Keratinocyte (primary cell): ENCODE results near the gene DMXL1.

Source experiments
- CTCF ChIP-seq, 3 experiments: IDR thresholded peaks in 1 of 3; conservative IDR thresholded peaks in 1 of 3; optimal IDR thresholded peaks in 1 of 3; 2 replicates in 2 of 3; 3 replicates in 1 of 3; pipeline versions ENCODE3 to v1.5.1; 2011; ENCODE audit warnings: low read length in 3 of 3, mild to moderate bottlenecking in 3 of 3, moderate library complexity in 2 of 3, control low read depth in 1 of 3, inconsistent platforms in 1 of 3; ENCODE audit not compliant: insufficient read depth in 2 of 3; ENCODE audit errors: extremely low read depth in 1 of 3
- EZH2 ChIP-seq: IDR thresholded peaks from one replicate; pipeline ENCODE4 v1.6.1; 2012; ENCODE audit warnings: inconsistent platforms, mild to moderate bottlenecking, low read length, moderate library complexity

- TF ChIP-seq CTCF (optimal IDR thresholded peaks at IDR 0.05 in 1 of 3, IDR thresholded peaks at IDR 0.05 in 1 of 3, conservative IDR thresholded peaks at IDR 0.05 in 1 of 3; ENCODE audit: extremely low read depth in 1 of 3, insufficient read depth in 2 of 3, low read length in 3 of 3) (no peak), EZH2 (no peak)
Observed at GRCh38 chr5:119161430-119161829, 90.5 kb downstream of the DMXL1 start.
